ENCODE measurements around the gene LHFPL6.

Gene LHFPL6

GRCh38 chr13:39407138-39407537 is 195.9 kb downstream of the LHFPL6 start:
- H3K4me3 ChIP-seq (ENCODE audit: low read depth, low read length) = no peak overlapping the region
- no peak for TF ChIP-seq CTCF (IDR thresholded peaks at IDR 0.05; ENCODE audit: low read depth, low read length, missing control alignments)
- DNase-seq (ENCODE audit: low read depth) = no peak
- in situ Hi-C loops (cut with HindIII; ENCODE audit: low sequenced_read_pairs) = no loop called here

- H3K4me3 ChIP-seq (ENCODE audit: low read depth, low read length) = no peak overlapping the region
- TF ChIP-seq CTCF (IDR thresholded peaks at IDR 0.05; ENCODE audit: low read depth, low read length, missing control alignments) = no peak
- in situ Hi-C loops (cut with HindIII; ENCODE audit: low sequenced_read_pairs) = no loop called here
- DNase-seq (ENCODE audit: low read depth) = no peak
Observed at GRCh38 chr13:39406688-39407087, 196.3 kb downstream of the LHFPL6 start.

- no peak overlapping the region for H3K4me3 ChIP-seq (ENCODE audit: low read depth, low read length)
- no peak for TF ChIP-seq CTCF (IDR thresholded peaks at IDR 0.05; ENCODE audit: low read depth, low read length, missing control alignments)
- DNase-seq (ENCODE audit: low read depth) = no peak
- in situ Hi-C loops (cut with HindIII; ENCODE audit: low sequenced_read_pairs) = no loop called here
Observed at GRCh38 chr13:39405596-39406205, 197.3 kb downstream of the LHFPL6 start.

GRCh38 chr13:39405107-39405506 is 197.9 kb downstream of the LHFPL6 start:
- no peak overlapping the region for H3K4me3 ChIP-seq (ENCODE audit: low read depth, low read length)
- no peak for TF ChIP-seq CTCF (IDR thresholded peaks at IDR 0.05; ENCODE audit: low read depth, low read length, missing control alignments)
- in situ Hi-C loops (cut with HindIII; ENCODE audit: low sequenced_read_pairs) = no loop called here
- no peak for DNase-seq (ENCODE audit: low read depth)

- in situ Hi-C loops (cut with HindIII; ENCODE audit: low sequenced_read_pairs) = no loop called here
- no peak overlapping the region for H3K4me3 ChIP-seq (ENCODE audit: low read depth, low read length)
- TF ChIP-seq CTCF (IDR thresholded peaks at IDR 0.05; ENCODE audit: low read depth, low read length, missing control alignments) = no peak
- no peak for DNase-seq (ENCODE audit: low read depth)
Observed at GRCh38 chr13:39403106-39403505, 199.9 kb downstream of the LHFPL6 start.

- in situ Hi-C loops (cut with HindIII; ENCODE audit: low sequenced_read_pairs) = no loop called here
Observed at GRCh38 chr13:39402221-39402970, 200.6 kb downstream of the LHFPL6 start.

More at GRCh38 chr13:39402221-39402970, 200.6 kb downstream of the LHFPL6 start:
- no peak for DNase-seq (ENCODE audit: low read depth)
- TF ChIP-seq CTCF (IDR thresholded peaks at IDR 0.05; ENCODE audit: low read depth, low read length, missing control alignments) = no peak
- H3K4me3 ChIP-seq (ENCODE audit: low read depth, low read length) = no peak overlapping the region

Data from astrocyte of the cerebellum (primary cell).